Hematopoietic multipotent progenitor cell treated with erythropoietin and hydrocortisone succinate and interleukin-3 and kit ligand, for 17 days (in vitro differentiated cells): ENCODE results near the gene CYP3A4.
A peak's percentile ranks its signal among the peaks of the same experiment; 100 is the strongest.
"Not testable (repeated sequence)": the region's sequence is repeated elsewhere in the genome, so short reads cannot be mapped to it uniquely, and the experiment has no call there.

ENCODE experiments used
- DNase-seq: peaks from one replicate; pipeline ENCODE4 v3.0.0-alpha.2; 2015; ENCODE audit warnings: low spot score

The CYP3A4 gene

GRCh38 chr7:99784007-99784406 lies at the start of gene CYP3A4:
TSS of gene CYP3A4 (minus strand) at chr7:99784184. CDS start at chr7:99784081, 103 bp downstream.
- no peak for DNase-seq

GRCh38 chr7:99833289-99833877 lies 49.4 kb upstream of the CYP3A4 start:
- peak; percentile 79 for DNase-seq

GRCh38 chr7:99831595-99831994 lies 47.6 kb upstream of the CYP3A4 start:
- DNase-seq, result peak; percentile 71

GRCh38 chr7:99829524-99830160 lies 45.7 kb upstream of the CYP3A4 start:
- DNase-seq, result no peak

- no peak for DNase-seq
These were observed 44.8 kb upstream of the CYP3A4 start for GRCh38 chr7:99828811-99829210.

- DNase-seq, result no peak
These were observed 43.2 kb upstream of the CYP3A4 start for GRCh38 chr7:99827040-99827778.

- no peak for DNase-seq
These were observed 41.9 kb upstream of the CYP3A4 start for GRCh38 chr7:99825873-99826272.

- no peak for DNase-seq
These were observed 41.5 kb upstream of the CYP3A4 start for GRCh38 chr7:99825452-99825851.

- DNase-seq, result no peak
These were observed 40.1 kb upstream of the CYP3A4 start for GRCh38 chr7:99824091-99824490.

GRCh38 chr7:99822731-99823718 lies 39.0 kb upstream of the CYP3A4 start:
- DNase-seq, result peak; percentile 51

- DNase-seq, result no peak
These were observed 36.5 kb upstream of the CYP3A4 start for GRCh38 chr7:99820408-99821027.

- no peak for DNase-seq
These were observed 24.8 kb upstream of the CYP3A4 start for GRCh38 chr7:99808766-99809165.

GRCh38 chr7:99806839-99807478 lies 23.0 kb upstream of the CYP3A4 start:
- DNase-seq, result no peak

- DNase-seq, result no peak
These were observed 21.7 kb upstream of the CYP3A4 start for GRCh38 chr7:99805641-99806040.

- not testable (repeated sequence) for DNase-seq
These were observed 19.1 kb upstream of the CYP3A4 start for GRCh38 chr7:99803118-99803517.

GRCh38 chr7:99801407-99801806 lies 17.4 kb upstream of the CYP3A4 start:
- DNase-seq, result not testable (repeated sequence)

- DNase-seq, result no peak
These were observed 15.0 kb upstream of the CYP3A4 start for GRCh38 chr7:99798972-99799371.

- DNase-seq, result not testable (repeated sequence)
These were observed 11.9 kb upstream of the CYP3A4 start for GRCh38 chr7:99795864-99796263.

GRCh38 chr7:99794585-99795502 lies 10.9 kb upstream of the CYP3A4 start:
- no peak for DNase-seq

- no peak for DNase-seq
These were observed 9.5 kb upstream of the CYP3A4 start for GRCh38 chr7:99793443-99793842.
